ENCODE data around the gene FLNA. TPM values are rescaled to one million over a fixed set of nuclear protein-coding genes. Genes with fewer than 3 reads are reported as not detected.

Gene FLNA
- total and polyA plus RNA-seq, 9 of the 15 experiments (the other 6 are each of a cell fraction or from before 2014, with no cell fraction given) = 6.2 to 735 (median 135) TPM

- TF ChIP-seq RAD51 (IDR thresholded peaks at IDR 0.05; ENCODE audit: borderline replicate concordance, low read depth) (peak; percentile 61), POLR2AphosphoS2 (IDR thresholded peaks at IDR 0.05; ENCODE audit: low read length) (no peak), HDAC2 (IDR thresholded peaks at IDR 0.05) (peak; percentile 30), COPS2 (conservative IDR thresholded peaks at IDR 0.05) (no peak), SNRNP70 (optimal IDR thresholded peaks at IDR 0.05; ENCODE audit: low read depth, low read length) (peak; percentile 77), MYC (IDR thresholded peaks at IDR 0.05; ENCODE audit: low read depth, low read length) (peak; percentile 99), MYC (CRISPR knock-in tag; IDR thresholded peaks at IDR 0.05; ENCODE audit: borderline replicate concordance, low read depth) (no peak), ZNF830 (CRISPR knock-in tag; IDR thresholded peaks at IDR 0.05) (no peak), GATA2 (CRISPR knock-in tag; IDR thresholded peaks at IDR 0.05) (no peak), RCOR1 (IDR thresholded peaks at IDR 0.05; ENCODE audit: borderline replicate concordance in 1 of 2, low read depth in 2 of 2, low read length in 2 of 2) (peak in 1 of 2 experiments; percentile 11; a peak in 1 of 4 replicates), HMBOX1 (IDR thresholded peaks at IDR 0.05) (no peak), MXI1 (IDR thresholded peaks at IDR 0.05; ENCODE audit: low read depth, low read length) (no peak; the same call in none of the 2 replicates), CC2D1A (IDR thresholded peaks at IDR 0.05) (no peak), ZBED1 (IDR thresholded peaks at IDR 0.05) (no peak), FOXP1 (CRISPR knock-in tag; IDR thresholded peaks at IDR 0.05) (peak; percentile 15; the same call in 1 of the 2 replicates)
- TF ChIP-seq, protein P1, sequence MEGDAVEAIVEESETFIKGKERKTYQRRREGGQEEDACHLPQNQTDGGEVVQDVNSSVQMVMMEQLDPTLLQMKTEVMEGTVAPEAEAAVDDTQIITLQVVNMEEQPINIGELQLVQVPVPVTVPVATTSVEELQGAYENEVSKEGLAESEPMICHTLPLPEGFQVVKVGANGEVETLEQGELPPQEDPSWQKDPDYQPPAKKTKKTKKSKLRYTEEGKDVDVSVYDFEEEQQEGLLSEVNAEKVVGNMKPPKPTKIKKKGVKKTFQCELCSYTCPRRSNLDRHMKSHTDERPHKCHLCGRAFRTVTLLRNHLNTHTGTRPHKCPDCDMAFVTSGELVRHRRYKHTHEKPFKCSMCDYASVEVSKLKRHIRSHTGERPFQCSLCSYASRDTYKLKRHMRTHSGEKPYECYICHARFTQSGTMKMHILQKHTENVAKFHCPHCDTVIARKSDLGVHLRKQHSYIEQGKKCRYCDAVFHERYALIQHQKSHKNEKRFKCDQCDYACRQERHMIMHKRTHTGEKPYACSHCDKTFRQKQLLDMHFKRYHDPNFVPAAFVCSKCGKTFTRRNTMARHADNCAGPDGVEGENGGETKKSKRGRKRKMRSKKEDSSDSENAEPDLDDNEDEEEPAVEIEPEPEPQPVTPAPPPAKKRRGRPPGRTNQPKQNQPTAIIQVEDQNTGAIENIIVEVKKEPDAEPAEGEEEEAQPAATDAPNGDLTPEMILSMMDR (IDR thresholded peaks at IDR 0.05 in 2 of 3, conservative IDR thresholded peaks at IDR 0.05 in 1 of 3; ENCODE audit: insufficient read depth in 2 of 3, low read depth in 1 of 3, low read length in 3 of 3) = peak; percentile 60 to 86 (median 70)
- TF ChIP-seq, protein P2, sequence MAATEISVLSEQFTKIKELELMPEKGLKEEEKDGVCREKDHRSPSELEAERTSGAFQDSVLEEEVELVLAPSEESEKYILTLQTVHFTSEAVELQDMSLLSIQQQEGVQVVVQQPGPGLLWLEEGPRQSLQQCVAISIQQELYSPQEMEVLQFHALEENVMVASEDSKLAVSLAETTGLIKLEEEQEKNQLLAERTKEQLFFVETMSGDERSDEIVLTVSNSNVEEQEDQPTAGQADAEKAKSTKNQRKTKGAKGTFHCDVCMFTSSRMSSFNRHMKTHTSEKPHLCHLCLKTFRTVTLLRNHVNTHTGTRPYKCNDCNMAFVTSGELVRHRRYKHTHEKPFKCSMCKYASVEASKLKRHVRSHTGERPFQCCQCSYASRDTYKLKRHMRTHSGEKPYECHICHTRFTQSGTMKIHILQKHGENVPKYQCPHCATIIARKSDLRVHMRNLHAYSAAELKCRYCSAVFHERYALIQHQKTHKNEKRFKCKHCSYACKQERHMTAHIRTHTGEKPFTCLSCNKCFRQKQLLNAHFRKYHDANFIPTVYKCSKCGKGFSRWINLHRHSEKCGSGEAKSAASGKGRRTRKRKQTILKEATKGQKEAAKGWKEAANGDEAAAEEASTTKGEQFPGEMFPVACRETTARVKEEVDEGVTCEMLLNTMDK (IDR thresholded peaks at IDR 0.05; ENCODE audit: borderline replicate concordance, insufficient read depth, low read depth, low read length, poor library complexity, severe bottlenecking) = peak; percentile 97
- TF ChIP-seq, protein P3, sequence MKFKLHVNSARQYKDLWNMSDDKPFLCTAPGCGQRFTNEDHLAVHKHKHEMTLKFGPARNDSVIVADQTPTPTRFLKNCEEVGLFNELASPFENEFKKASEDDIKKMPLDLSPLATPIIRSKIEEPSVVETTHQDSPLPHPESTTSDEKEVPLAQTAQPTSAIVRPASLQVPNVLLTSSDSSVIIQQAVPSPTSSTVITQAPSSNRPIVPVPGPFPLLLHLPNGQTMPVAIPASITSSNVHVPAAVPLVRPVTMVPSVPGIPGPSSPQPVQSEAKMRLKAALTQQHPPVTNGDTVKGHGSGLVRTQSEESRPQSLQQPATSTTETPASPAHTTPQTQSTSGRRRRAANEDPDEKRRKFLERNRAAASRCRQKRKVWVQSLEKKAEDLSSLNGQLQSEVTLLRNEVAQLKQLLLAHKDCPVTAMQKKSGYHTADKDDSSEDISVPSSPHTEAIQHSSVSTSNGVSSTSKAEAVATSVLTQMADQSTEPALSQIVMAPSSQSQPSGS (CRISPR knock-in tag; IDR thresholded peaks at IDR 0.05) = no peak
- TF ChIP-seq, protein P4, sequence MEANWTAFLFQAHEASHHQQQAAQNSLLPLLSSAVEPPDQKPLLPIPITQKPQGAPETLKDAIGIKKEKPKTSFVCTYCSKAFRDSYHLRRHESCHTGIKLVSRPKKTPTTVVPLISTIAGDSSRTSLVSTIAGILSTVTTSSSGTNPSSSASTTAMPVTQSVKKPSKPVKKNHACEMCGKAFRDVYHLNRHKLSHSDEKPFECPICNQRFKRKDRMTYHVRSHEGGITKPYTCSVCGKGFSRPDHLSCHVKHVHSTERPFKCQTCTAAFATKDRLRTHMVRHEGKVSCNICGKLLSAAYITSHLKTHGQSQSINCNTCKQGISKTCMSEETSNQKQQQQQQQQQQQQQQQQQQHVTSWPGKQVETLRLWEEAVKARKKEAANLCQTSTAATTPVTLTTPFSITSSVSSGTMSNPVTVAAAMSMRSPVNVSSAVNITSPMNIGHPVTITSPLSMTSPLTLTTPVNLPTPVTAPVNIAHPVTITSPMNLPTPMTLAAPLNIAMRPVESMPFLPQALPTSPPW (CRISPR knock-in tag; IDR thresholded peaks at IDR 0.05) = peak; percentile 23; the same call in 1 of the 2 replicates
Measured at GRCh38 chrX:154398668-154399526, 24.5 kb upstream of the FLNA start (continued).
